Mesothelial cell of epicardium (in vitro differentiated cells): Measurements from ENCODE around the gene MAPKAPK2. TPM values are rescaled to one million over a fixed set of nuclear protein-coding genes. Genes with fewer than 3 reads are reported as not detected.
"Not testable (repeated sequence)": the region's sequence is repeated elsewhere in the genome, so short reads cannot be mapped to it uniquely, and the experiment has no call there.

Experiments
- DNase-seq, 2 experiments: peaks; one replicate each; pipeline ENCODE4 v3.0.0; 2021; ENCODE audit warnings: low spot score in 2 of 2; ENCODE audit not compliant: unreplicated experiment in 2 of 2
- H3K27ac Mint-ChIP-seq: 2 replicates; pipeline ENCODE4 v1.8.0; 2021; ENCODE audit warnings: mixed read lengths
- H3K27me3 Mint-ChIP-seq: 2 replicates; pipeline ENCODE4 v1.8.0; 2021; ENCODE audit warnings: low read depth, mixed read lengths
- H3K36me3 Mint-ChIP-seq: 2 replicates; pipeline ENCODE4 v1.8.0; 2021; ENCODE audit warnings: mixed read lengths
- H3K4me1 Mint-ChIP-seq: 2 replicates; pipeline ENCODE4 v1.8.0; 2021; ENCODE audit warnings: mixed read lengths
- H3K4me3 Mint-ChIP-seq: 2 replicates; pipeline ENCODE4 v1.8.0; 2021; ENCODE audit warnings: mild to moderate bottlenecking, moderate library complexity, mixed read lengths
- H3K9me3 Mint-ChIP-seq: 2 replicates; pipeline ENCODE4 v1.8.0; 2021; ENCODE audit warnings: mixed read lengths
- total RNA-seq: library from RNA; stranded (reverse); gene quantifications from 3 replicates; pipeline ENCODE4 v1.2.1, GENCODE V29; 2021
- TF ChIP-seq, protein P1 (sequence below): fragments of 200-600 bp; sonication (generic); IDR thresholded peaks from one replicate; pipeline ENCODE4 v1.5.0; 2021; ENCODE audit warnings: antibody characterized with exemption; ENCODE audit not compliant: unreplicated experiment

The MAPKAPK2 gene
- 59.0 to 60.2 TPM (median 59.1 TPM) in 3 replicates for total RNA-seq

DNA sequence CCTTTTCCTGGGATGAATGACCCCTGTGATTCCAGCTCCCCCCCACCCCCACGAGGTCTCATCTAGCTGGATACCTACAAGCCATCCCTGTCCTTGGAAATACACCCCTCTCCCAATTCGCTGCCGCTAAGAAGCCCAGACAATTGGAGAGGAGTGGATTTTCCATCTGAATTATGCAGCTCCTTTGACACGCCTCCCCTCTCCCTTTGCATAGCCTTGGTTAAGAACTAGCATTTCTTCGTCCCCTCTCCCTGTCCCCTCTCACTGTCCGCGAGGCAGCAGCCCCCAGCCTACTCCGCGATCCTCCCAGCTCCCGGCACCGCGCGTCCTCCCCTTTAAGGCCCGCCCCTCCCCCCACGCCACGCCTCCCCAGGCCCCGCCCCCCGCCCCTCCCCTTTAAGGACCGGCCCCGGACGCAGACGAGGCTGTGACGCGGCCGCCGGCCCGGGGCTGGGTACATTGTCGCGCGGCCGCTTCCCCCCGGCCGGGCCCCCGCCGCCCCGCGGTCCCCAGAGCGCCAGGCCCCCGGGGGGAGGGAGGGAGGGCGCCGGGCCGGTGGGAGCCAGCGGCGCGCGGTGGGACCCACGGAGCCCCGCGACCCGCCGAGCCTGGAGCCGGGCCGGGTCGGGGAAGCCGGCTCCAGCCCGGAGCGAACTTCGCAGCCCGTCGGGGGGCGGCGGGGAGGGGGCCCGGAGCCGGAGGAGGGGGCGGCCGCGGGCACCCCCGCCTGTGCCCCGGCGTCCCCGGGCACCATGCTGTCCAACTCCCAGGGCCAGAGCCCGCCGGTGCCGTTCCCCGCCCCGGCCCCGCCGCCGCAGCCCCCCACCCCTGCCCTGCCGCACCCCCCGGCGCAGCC, at the start of gene MAPKAPK2:
Gene MAPKAPK2 (plus strand): TSS at position 428 of the 856 bp plus-strand sequence. CDS start 325 bp downstream, at position 753.
- H3K4me1 Mint-ChIP-seq = peaks cover 32% of the 10 kb centered on the region

DNA sequence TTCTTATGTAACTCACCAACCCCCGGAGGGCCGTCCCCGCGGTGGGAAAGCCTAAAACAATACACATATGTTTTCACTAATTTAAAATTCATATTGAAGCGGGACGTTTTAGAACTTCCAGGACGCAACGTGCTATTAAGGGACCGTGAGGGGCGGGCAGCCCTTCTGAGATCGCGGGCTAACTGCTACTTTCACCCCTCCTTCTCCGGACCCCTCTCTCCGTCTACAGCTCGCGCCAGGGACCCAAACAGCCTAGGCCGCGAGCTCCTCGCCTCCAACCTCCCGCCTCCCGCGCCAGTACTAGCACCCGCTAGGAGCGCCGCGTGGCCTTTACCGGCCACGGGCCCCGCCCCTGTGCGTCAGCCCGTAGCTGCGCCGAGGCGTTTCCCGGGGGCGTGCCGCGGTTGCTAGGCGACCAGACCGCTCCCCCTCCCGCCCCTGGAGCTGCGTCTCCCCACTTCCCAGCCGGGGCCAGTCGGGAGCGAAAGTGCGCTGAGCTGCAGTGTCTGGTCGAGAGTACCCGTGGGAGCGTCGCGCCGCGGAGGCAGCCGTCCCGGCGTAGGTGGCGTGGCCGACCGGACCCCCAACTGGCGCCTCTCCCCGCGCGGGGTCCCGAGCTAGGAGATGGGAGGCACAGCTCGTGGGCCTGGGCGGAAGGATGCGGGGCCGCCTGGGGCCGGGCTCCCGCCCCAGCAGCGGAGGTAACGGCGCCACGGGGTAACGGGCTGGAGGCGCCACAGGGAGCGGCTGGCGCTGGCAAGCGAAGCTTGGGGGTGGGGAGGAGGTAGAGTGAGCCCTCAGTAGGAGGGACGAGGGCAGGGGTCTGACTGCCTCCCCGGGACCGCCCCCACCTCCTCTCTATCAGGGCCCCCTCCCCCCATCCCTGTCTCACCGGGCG, 49.4 kb upstream of the MAPKAPK2 start, which contains the start of gene DYRK3:
Gene DYRK3 (plus strand): TSS at position 457 of the 898 bp plus-strand sequence. CDS start 168 bp downstream, at position 625.
- H3K27me3 Mint-ChIP-seq = peaks cover 37% of the 10 kb centered on the region
- TF ChIP-seq, protein P1, sequence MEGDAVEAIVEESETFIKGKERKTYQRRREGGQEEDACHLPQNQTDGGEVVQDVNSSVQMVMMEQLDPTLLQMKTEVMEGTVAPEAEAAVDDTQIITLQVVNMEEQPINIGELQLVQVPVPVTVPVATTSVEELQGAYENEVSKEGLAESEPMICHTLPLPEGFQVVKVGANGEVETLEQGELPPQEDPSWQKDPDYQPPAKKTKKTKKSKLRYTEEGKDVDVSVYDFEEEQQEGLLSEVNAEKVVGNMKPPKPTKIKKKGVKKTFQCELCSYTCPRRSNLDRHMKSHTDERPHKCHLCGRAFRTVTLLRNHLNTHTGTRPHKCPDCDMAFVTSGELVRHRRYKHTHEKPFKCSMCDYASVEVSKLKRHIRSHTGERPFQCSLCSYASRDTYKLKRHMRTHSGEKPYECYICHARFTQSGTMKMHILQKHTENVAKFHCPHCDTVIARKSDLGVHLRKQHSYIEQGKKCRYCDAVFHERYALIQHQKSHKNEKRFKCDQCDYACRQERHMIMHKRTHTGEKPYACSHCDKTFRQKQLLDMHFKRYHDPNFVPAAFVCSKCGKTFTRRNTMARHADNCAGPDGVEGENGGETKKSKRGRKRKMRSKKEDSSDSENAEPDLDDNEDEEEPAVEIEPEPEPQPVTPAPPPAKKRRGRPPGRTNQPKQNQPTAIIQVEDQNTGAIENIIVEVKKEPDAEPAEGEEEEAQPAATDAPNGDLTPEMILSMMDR = no peak
- H3K4me1 Mint-ChIP-seq = peaks cover 33% of the 10 kb centered on the region
- peak; percentile 86 to 90 for DNase-seq
- H3K4me3 Mint-ChIP-seq = peak within 1 kb of the TSS; percentile 71
- peak within 1 kb of the TSS; percentile 78 for H3K27ac Mint-ChIP-seq
- H3K9me3 Mint-ChIP-seq = no peaks in the 10 kb centered on the region
- H3K36me3 Mint-ChIP-seq = no peaks in the 10 kb centered on the region

More for the DNA sequence above, at the start of gene MAPKAPK2:
- H3K4me3 Mint-ChIP-seq = peak within 1 kb of the TSS; percentile 92
- peaks cover 45% of the 10 kb centered on the region for H3K27me3 Mint-ChIP-seq
- no peaks in the 10 kb centered on the region for H3K9me3 Mint-ChIP-seq
- peak; percentile 72 to 78 for DNase-seq
- TF ChIP-seq, protein P1 = no peak
- no peaks in the 10 kb centered on the region for H3K36me3 Mint-ChIP-seq
- H3K27ac Mint-ChIP-seq = peak within 1 kb of the TSS; percentile 98

DNA sequence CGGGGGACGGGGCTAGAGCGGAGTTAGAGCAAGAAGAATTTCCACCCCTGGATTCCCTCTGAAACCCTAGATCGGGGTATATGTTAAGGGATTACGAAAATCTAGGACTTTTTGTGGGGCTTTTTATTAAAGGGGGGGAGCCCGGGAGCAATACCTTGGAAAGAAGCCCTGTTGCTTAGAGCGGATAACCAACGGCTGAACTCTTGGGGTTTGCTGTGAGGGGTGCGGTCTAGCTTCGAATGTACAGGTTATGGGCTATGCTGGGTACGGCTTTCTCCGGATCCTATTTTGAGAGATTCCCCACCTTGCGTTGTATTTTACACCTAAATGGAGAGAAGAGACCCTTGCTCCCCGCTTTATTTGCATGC, 48.7 kb upstream of the MAPKAPK2 start:
- peak overlapping the region; percentile 34 for H3K27ac Mint-ChIP-seq
- H3K4me1 Mint-ChIP-seq = peaks cover 33% of the 10 kb centered on the region
- no peaks in the 10 kb centered on the region for H3K36me3 Mint-ChIP-seq
- peaks cover 37% of the 10 kb centered on the region for H3K27me3 Mint-ChIP-seq
- H3K4me3 Mint-ChIP-seq = peak overlapping the region; percentile 71
- H3K9me3 Mint-ChIP-seq = no peaks in the 10 kb centered on the region
- no peak for DNase-seq
- TF ChIP-seq, protein P1 = no peak

DNA sequence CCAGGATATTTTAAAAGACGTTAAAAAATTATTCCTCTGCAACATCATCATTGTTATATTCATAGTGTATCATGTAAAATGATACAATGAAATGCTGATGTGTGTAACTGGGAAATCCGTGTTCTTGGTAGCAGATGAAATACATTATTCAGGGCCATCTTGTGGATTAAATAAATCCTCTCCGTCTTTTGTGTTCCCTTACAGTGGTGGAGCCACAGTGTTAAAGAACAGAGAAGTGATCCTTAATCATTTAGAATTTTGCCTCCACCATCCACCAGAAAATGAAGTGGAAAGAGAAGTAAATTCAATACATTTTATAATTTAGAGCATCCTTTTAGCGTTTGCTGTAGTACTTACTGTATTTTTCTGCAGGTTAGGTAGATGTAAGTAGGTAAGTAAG, 48.0 kb upstream of the MAPKAPK2 start:
- H3K9me3 Mint-ChIP-seq = no peaks in the 10 kb centered on the region
- peaks cover 33% of the 10 kb centered on the region for H3K4me1 Mint-ChIP-seq
- TF ChIP-seq, protein P1 = no peak
- H3K4me3 Mint-ChIP-seq = no peak overlapping the region
- no peaks in the 10 kb centered on the region for H3K36me3 Mint-ChIP-seq
- peaks cover 37% of the 10 kb centered on the region for H3K27me3 Mint-ChIP-seq
- DNase-seq = no peak
- no peak overlapping the region for H3K27ac Mint-ChIP-seq

DNA sequence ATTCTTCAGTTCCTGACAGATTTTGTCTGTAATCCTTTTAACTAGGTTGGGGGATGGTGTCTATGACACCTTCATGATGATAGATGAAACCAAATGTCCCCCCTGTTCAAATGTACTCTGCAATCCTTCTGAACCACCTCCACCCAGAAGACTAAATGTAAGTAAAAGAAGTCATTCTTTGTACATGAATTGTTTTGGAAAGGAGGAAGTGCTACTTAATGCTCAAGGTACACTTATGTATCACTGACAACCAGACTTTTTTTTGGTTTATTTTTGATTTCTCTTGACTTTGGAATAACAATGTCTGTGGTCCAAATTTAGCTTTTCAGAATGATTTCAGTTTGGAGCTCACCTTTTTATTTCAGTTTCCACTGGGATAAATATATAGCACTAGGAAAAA, 47.1 kb upstream of the MAPKAPK2 start:
- H3K4me3 Mint-ChIP-seq = no peak overlapping the region
- no peaks in the 10 kb centered on the region for H3K36me3 Mint-ChIP-seq
- H3K9me3 Mint-ChIP-seq = no peaks in the 10 kb centered on the region
- no peak for DNase-seq
- H3K27me3 Mint-ChIP-seq = peaks cover 34% of the 10 kb centered on the region
- H3K4me1 Mint-ChIP-seq = peaks cover 29% of the 10 kb centered on the region
- no peak overlapping the region for H3K27ac Mint-ChIP-seq
- TF ChIP-seq, protein P1 = no peak

DNA sequence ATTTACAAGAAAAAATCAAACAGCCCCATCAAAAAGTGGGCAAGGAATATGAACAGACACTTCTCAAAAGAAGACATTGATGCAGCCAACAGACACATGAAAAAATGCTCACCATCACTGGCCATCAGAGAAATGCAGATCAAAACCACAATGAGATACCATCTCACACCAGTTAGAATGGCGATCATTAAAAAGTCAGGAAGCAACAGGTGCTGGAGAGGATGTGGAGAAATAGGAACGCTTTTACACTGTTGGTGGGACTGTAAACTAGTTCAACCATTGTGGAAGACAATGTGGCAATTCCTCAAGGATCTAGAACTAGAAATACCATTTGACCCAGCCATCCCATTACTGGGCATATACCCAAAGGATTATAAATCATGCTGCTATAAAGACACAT, 42.6 kb upstream of the MAPKAPK2 start:
- H3K4me3 Mint-ChIP-seq, H3K27ac Mint-ChIP-seq, H3K36me3 Mint-ChIP-seq, H3K4me1 Mint-ChIP-seq, H3K9me3 Mint-ChIP-seq, DNase-seq: not testable (repeated sequence)
- H3K27me3 Mint-ChIP-seq = peaks cover 15% of the 10 kb centered on the region
